Left ventricle myocardium inferior (tissue), 1 donor: Measurements from ENCODE around the gene POLN. TPM values are rescaled to one million over a fixed set of nuclear protein-coding genes. Genes with fewer than 3 reads are reported as not detected.

Experiments
- DNase-seq: peaks from one replicate; pipeline ENCODE4 v3.0.0-alpha.2; 2020
- H3K27ac ChIP-seq: fragments of 200-600 bp; replicated peaks from 2 replicates; pipeline ENCODE4 v1.8.0; 2021
- H3K27me3 ChIP-seq: fragments of 200-600 bp; 2 replicates; pipeline ENCODE4 v1.8.0; 2021; ENCODE audit warnings: low read depth
- H3K36me3 ChIP-seq: fragments of 200-600 bp; 2 replicates; pipeline ENCODE4 v1.8.0; 2021
- H3K4me1 ChIP-seq: fragments of 200-600 bp; 2 replicates; pipeline ENCODE4 v1.8.0; 2021
- H3K4me3 ChIP-seq: fragments of 200-600 bp; 2 replicates; pipeline ENCODE4 v1.8.0; 2021; ENCODE audit warnings: mild to moderate bottlenecking, moderate library complexity
- H3K9me3 ChIP-seq: fragments of 200-600 bp; replicated peaks from 2 replicates; pipeline ENCODE4 v1.8.0; 2021
- intact Hi-C: fragments of 100-400 bp; cut with micrococcal nuclease; formaldehyde crosslinking; loops from one replicate; pipeline ENCODE4 v1.11.0; 2022
- total RNA-seq: library from RNA; stranded (reverse); fragmentation: NEBNext Ultra II Directional; extraction: Animal tissue kit (Norgen Biotek cat#: 25700); gene quantifications from one replicate; pipeline ENCODE4 v1.2.1, GENCODE V29; 2021
- TF ChIP-seq, protein P1 (sequence below): fragments of 200-600 bp; IDR thresholded peaks from 2 replicates; pipeline ENCODE4 v1.8.0; 2021; ENCODE audit warnings: antibody characterized with exemption, mild to moderate bottlenecking, borderline replicate concordance
- donor health status: DM: no; HTN: yes; CAD: no; lungs with severe emphysema.

The POLN gene
- total RNA-seq, 1 donor from 2014 or later: 2.2 TPM

DNA sequence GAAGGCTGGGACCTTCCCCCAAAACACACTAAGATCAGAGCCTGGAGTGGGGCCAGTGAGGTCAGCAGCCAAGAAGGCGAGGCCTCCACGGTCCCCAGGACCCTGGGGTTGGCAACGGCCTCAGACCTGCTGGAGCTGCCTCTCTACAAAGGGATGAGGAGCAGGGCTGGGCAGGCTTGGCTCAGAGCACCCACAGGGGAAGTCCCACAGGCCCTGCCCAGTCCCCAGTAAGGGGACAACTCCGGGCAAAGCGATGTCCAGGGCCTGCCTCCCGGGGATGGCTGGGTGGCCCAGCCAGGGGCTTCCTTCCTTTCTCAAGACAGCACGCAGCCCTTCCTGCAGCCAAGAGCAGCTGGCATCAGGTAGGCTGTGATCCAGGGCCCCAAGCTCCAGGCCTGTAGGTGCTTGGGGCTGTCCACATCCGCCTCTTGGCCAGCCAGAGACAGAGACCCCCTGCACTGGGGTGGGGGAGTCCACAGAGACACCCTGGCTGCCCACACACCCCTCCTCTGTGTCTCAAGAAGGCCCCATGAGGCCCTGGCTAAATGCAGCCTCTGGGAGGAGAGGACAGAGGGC is 14.3 kb upstream of the POLN start:
- Histone ChIP-seq H3K4me1 (peaks cover 86% of the 10 kb centered on the region), H3K27me3 (no peaks in the 10 kb centered on the region), H3K27ac (peak overlapping the region; percentile 100), H3K36me3 (peaks cover 37% of the 10 kb centered on the region), H3K4me3 (peak overlapping the region; percentile 79), H3K9me3 (no peaks in the 10 kb centered on the region)
- TF ChIP-seq, protein P1, sequence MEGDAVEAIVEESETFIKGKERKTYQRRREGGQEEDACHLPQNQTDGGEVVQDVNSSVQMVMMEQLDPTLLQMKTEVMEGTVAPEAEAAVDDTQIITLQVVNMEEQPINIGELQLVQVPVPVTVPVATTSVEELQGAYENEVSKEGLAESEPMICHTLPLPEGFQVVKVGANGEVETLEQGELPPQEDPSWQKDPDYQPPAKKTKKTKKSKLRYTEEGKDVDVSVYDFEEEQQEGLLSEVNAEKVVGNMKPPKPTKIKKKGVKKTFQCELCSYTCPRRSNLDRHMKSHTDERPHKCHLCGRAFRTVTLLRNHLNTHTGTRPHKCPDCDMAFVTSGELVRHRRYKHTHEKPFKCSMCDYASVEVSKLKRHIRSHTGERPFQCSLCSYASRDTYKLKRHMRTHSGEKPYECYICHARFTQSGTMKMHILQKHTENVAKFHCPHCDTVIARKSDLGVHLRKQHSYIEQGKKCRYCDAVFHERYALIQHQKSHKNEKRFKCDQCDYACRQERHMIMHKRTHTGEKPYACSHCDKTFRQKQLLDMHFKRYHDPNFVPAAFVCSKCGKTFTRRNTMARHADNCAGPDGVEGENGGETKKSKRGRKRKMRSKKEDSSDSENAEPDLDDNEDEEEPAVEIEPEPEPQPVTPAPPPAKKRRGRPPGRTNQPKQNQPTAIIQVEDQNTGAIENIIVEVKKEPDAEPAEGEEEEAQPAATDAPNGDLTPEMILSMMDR: no peak
- DNase-seq: peak; percentile 60
- intact Hi-C loops: no loop called here

DNA sequence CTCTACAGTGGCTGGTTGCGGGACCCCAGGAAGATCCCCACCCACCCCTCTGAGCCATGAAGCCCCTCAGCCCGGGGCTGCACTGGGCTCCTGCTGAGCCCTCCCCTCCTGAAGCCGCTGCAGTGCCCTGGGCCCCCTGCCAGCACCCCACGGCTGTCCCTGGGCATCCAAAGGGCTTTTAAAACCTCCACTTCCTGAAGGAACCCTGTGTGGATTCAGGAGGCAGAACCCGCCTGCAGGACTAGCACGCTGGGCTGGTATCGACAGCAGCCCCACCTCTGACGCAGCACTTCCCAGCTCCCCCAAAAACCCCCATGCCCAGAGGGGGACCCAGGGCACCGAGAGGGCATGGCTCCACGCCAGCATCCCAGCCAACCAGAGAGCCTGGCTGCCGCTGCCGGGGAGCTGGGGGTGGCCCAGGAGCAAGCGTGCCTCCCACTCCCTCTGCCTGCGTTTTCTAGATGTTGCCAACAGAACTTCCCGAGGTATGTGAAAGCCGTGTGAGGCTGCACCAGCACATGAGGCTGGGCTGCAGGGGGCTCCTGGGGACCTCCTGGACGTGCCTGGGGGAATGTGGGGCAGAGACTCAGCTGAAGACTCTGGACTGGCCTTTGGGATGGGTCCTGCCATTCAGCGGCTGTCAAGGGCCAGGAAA is 13.7 kb upstream of the POLN start:
- Histone ChIP-seq H3K36me3 (peaks cover 44% of the 10 kb centered on the region), H3K27me3 (no peaks in the 10 kb centered on the region), H3K4me3 (peak overlapping the region; percentile 79), H3K9me3 (no peaks in the 10 kb centered on the region), H3K4me1 (peaks cover 80% of the 10 kb centered on the region), H3K27ac (peak overlapping the region; percentile 100)
- peak; percentile 33 for DNase-seq
- intact Hi-C loops: no loop called here
- TF ChIP-seq, protein P1: no peak

DNA sequence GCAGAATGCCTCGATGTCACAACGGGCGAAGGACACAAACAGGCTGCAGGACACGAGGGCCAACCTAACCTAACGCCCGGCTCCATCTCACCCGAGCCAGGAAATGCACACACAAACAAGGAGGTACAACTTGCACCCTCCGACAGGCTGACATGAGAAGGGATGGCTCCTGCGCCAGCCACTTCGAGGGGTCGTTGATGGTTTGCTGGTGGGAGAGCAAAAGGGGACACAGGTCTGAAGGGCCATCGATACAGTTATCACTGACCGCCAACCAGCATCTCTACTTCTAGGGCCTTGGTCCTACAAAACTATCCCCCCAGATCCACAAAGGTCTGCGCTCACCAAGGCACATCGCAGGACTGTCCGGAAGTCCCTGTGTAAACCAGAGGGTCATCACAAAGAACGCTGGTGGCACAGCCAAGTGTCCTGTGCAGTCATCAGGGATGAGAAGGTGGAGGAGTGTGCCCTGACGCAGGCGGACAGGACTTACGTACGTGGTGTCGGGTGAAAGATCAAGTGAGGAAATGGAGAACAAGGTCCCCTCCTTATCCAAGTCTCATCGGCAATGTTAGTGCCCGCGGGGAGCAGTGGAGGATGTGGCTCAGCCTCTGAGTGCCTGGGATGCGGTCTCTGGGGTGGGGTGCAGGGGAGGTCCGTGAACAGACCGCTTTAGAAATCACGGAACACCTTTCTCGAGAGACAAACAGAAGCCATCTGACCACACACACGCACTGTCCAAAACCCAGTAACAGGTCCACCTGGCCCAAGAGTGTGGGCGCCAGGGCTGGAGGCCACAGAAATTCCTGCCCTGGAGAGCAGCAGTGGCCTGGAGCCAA is 13.0 kb upstream of the POLN start:
- Histone ChIP-seq H3K4me1 (peaks cover 73% of the 10 kb centered on the region), H3K9me3 (no peaks in the 10 kb centered on the region), H3K27ac (peak overlapping the region; percentile 100), H3K27me3 (no peaks in the 10 kb centered on the region), H3K4me3 (peak overlapping the region; percentile 79), H3K36me3 (peaks cover 51% of the 10 kb centered on the region)
- intact Hi-C loops: no loop called here
- no peak for DNase-seq
- TF ChIP-seq, protein P1: no peak

DNA sequence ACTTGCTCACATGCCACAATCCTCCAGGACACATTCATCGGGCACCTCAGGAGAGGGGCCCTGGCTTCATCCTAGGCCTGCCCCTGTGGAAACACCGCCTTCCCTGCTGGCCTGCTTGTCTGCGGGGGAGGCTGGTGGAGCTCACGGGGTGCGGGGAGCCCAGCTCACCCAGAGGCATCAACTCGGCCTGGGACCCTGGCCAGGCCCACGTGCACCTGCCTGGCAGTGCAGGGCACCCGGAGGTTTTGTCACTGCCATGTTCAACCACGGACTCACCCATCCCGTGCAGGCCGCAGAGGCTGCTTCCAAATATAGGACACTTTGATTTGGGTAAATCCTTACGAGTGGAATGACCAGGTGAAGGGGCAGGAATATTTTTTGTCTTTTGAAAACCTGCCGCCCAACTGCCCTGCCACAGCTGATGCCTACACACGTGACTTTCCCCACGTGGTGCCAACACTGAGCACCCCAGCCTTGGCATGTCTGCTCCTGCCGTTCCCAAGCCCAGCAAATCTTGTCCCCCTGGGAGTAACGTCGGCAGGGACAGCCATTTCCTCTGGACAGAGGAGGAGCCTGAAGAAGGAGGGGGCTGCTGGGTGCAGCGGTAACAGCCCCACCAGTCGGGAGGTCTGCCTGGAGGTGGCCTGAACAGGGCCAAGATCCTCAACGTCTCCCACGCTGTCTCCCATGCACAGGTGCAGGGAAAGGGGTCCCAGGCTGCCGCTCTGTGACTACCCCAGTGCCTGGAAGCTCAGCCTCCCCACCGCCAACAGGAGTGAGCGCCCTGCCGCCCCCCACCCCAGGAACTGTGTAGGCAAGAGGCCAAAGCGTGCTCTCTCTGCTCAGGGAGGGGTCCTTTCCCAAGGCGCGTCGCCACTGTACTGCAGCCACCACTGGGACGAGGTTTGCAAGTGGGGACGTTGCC is 11.5 kb upstream of the POLN start:
- intact Hi-C loops: no loop called here
- no peaks in the 10 kb centered on the region for H3K27me3 ChIP-seq

More for the DNA sequence above, 11.5 kb upstream of the POLN start:
- peak; percentile 14 for DNase-seq
- H3K9me3 ChIP-seq: no peaks in the 10 kb centered on the region
- H3K27ac ChIP-seq: peak overlapping the region; percentile 59
- peaks cover 66% of the 10 kb centered on the region for H3K36me3 ChIP-seq
- peaks cover 58% of the 10 kb centered on the region for H3K4me1 ChIP-seq
- TF ChIP-seq, protein P1: no peak
- no peak overlapping the region for H3K4me3 ChIP-seq
